GM18526 (cell line): Measurements from ENCODE around the gene DPEP2.

ENCODE experiments used
- POLR2A ChIP-seq: IDR thresholded peaks from 3 replicates; pipeline ENCODE4 v1.6.1; 2011; ENCODE audit not compliant: insufficient read length; ENCODE audit errors: extremely low read depth

The DPEP2 gene

DNA sequence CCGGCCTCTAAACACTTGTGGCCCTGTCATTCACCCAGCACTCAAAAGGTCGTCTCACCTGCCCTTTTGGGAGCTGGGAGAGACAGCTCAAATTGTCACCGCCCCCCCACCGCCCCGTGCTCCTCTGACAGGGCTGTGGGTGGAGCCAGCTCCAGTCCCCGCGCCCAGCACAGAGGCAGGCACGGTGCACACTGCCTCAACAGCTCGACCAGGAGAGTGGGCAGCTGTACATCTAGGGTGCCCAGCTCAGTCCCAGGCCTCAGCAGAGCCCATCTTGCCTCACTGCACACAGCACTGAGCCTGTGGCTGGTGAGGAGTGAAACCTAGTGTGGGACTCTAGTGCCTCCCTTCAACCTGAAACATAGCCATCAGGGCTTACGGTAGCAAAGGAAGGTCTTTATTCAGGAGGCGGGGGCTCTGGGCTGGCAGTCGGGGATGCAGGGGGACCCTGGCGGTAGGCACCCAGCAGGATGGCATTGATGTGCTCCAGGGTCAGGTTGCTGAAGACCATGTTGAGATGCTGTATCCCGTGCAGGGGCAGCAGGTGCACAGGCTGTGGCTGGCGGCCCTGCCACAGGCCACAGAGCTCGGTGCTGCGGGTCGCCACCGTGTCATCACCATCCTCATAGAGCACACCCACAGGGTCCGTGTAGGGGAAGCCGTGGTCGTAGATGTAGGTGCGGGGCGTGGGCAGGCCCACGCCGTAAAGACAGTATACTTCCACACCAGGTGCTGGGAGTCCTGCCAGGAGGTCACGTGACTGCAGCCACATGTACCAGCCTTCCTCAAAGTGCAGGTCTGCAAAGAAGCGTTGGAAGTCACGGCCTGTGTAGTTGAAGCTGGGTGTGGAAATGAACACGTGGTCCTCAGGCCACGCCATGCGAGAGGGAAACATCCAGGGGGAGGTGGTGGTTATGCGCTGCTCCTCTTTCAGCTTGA, 59.5 kb downstream of the DPEP2 start:
- TF ChIP-seq POLR2A: no peak
